ENCODE results near the gene TMEM63C. TPM values are rescaled to one million over a fixed set of nuclear protein-coding genes. Genes with fewer than 3 reads are reported as not detected.

Gene TMEM63C
- total RNA-seq, 1 donor from 2014 or later = 27.0 TPM

- TF ChIP-seq POLR2A (IDR thresholded peaks at IDR 0.05) = no peak
- TF ChIP-seq, protein P1, sequence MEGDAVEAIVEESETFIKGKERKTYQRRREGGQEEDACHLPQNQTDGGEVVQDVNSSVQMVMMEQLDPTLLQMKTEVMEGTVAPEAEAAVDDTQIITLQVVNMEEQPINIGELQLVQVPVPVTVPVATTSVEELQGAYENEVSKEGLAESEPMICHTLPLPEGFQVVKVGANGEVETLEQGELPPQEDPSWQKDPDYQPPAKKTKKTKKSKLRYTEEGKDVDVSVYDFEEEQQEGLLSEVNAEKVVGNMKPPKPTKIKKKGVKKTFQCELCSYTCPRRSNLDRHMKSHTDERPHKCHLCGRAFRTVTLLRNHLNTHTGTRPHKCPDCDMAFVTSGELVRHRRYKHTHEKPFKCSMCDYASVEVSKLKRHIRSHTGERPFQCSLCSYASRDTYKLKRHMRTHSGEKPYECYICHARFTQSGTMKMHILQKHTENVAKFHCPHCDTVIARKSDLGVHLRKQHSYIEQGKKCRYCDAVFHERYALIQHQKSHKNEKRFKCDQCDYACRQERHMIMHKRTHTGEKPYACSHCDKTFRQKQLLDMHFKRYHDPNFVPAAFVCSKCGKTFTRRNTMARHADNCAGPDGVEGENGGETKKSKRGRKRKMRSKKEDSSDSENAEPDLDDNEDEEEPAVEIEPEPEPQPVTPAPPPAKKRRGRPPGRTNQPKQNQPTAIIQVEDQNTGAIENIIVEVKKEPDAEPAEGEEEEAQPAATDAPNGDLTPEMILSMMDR (IDR thresholded peaks at IDR 0.05) = no peak
- TF ChIP-seq POLR2AphosphoS5 (IDR thresholded peaks at IDR 0.05; ENCODE audit: insufficient read depth in 1 of 2, low read depth in 1 of 2) = no peak
- no peaks in the 10 kb centered on the region for H3K36me3 ChIP-seq
- no peaks in the 10 kb centered on the region for H3K27me3 ChIP-seq
- H3K9me3 ChIP-seq = no peaks in the 10 kb centered on the region
- intact Hi-C loops (cut with DNase I) = no loop called here
- no peak overlapping the region for H3K27ac ChIP-seq
- no peak for DNase-seq (ENCODE audit: extremely low spot score in 2 of 2)
- no peak overlapping the region for H3K4me3 ChIP-seq
- H3K4me1 ChIP-seq = no peaks in the 10 kb centered on the region
These were observed 30.4 kb upstream of the TMEM63C start for GRCh38 chr14:77151245-77151644.

DNA sequence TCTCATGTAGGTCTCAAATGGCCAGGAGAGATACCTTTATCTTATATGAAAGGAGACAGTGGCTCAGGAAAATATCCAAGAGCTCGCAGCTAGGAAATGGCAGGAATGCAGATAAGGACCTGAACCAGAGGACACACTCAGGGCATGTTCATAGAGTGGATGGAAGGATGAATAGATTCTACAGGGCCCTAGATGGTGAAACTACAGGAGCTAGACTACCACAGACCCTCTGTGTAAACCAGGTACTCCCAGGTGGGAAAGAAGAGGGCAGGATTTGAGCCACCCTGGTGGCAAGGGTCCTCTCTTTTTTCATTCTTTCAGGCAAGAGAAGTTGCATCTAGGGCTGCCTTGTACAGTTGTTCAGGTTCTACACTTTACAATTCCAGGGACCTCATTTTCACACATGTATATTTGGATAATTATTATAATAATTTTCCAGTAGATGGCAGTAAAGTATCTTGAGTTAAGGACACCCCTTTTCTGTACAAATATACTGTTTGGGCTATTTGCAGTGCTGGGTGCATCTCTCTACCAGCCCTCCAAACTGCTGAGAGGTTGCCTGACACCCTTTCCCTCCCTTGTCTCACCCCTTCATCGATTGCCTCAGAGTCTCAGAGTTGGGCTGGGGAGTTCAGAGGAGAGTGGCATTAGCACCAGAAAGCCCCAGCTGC, 29.5 kb upstream of the TMEM63C start:
- H3K4me3 ChIP-seq = no peak overlapping the region
- no peaks in the 10 kb centered on the region for H3K9me3 ChIP-seq
- no peaks in the 10 kb centered on the region for H3K4me1 ChIP-seq
- H3K36me3 ChIP-seq = no peaks in the 10 kb centered on the region
- TF ChIP-seq POLR2A (IDR thresholded peaks at IDR 0.05) (no peak), POLR2AphosphoS5 (IDR thresholded peaks at IDR 0.05; ENCODE audit: insufficient read depth in 1 of 2, low read depth in 1 of 2) (no peak)
- TF ChIP-seq, protein P1 (IDR thresholded peaks at IDR 0.05) = no peak
- intact Hi-C loops (cut with DNase I) = no loop called here
- H3K27me3 ChIP-seq = no peaks in the 10 kb centered on the region
- no peak overlapping the region for H3K27ac ChIP-seq
- no peak for DNase-seq (ENCODE audit: extremely low spot score in 2 of 2)

DNA sequence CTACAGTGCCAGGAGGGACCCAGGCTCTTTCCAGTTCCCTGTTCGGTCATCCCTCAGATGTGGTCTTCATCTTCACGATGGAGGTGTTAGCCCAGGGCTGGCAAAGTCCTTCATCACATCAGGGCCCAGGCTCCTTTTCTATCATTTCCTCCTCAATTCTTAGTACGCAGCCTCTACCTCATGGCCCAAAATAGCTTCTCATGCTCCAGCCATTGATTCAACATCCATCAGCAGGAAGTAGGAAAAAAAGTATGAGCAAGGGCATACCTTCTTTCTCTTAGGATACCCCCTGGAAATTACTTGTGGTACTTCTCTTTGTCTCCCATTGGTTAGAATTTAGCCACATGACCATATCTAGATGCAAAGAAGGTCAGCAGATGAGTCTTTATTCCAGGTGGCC, 27.8 kb upstream of the TMEM63C start:
- no peaks in the 10 kb centered on the region for H3K36me3 ChIP-seq
- no peak for DNase-seq (ENCODE audit: extremely low spot score in 2 of 2)
- TF ChIP-seq POLR2AphosphoS5 (IDR thresholded peaks at IDR 0.05; ENCODE audit: insufficient read depth in 1 of 2, low read depth in 1 of 2) (no peak), POLR2A (IDR thresholded peaks at IDR 0.05) (no peak)
- TF ChIP-seq, protein P1 (IDR thresholded peaks at IDR 0.05) = no peak
- H3K4me3 ChIP-seq = no peak overlapping the region
- no peaks in the 10 kb centered on the region for H3K9me3 ChIP-seq
- H3K4me1 ChIP-seq = peaks cover 11% of the 10 kb centered on the region
- no peaks in the 10 kb centered on the region for H3K27me3 ChIP-seq
- H3K27ac ChIP-seq = no peak overlapping the region
- intact Hi-C loops (cut with DNase I) = no loop called here

DNA sequence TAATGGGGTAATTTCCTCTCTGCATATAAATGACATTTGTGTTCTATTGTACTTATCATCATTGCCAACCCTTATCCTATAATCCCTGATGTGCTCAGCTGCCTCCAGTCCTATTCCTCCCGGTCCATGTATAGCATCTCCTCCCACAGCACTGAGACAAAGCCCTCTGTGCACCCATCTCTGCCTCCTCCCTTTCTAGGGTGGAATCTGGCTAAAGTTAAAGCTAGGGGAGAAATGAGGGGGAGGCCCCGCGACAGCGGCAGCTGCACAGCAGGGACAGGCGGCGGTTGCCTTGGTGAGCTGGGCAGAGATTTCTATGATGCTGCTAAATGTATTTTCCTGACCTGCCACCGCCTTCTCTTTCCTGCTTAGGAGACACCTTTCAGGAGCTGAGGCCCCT, 27.2 kb upstream of the TMEM63C start:
- intact Hi-C loops (cut with DNase I) = no loop called here
- Histone ChIP-seq H3K9me3 (no peaks in the 10 kb centered on the region), H3K27me3 (no peaks in the 10 kb centered on the region), H3K4me1 (peaks cover 13% of the 10 kb centered on the region), H3K4me3 (no peak overlapping the region), H3K27ac (no peak overlapping the region), H3K36me3 (no peaks in the 10 kb centered on the region)
- TF ChIP-seq, protein P1 (IDR thresholded peaks at IDR 0.05) = no peak
- TF ChIP-seq POLR2AphosphoS5 (IDR thresholded peaks at IDR 0.05; ENCODE audit: insufficient read depth in 1 of 2, low read depth in 1 of 2) (no peak), POLR2A (IDR thresholded peaks at IDR 0.05) (no peak)
- no peak for DNase-seq (ENCODE audit: extremely low spot score in 2 of 2)

DNA sequence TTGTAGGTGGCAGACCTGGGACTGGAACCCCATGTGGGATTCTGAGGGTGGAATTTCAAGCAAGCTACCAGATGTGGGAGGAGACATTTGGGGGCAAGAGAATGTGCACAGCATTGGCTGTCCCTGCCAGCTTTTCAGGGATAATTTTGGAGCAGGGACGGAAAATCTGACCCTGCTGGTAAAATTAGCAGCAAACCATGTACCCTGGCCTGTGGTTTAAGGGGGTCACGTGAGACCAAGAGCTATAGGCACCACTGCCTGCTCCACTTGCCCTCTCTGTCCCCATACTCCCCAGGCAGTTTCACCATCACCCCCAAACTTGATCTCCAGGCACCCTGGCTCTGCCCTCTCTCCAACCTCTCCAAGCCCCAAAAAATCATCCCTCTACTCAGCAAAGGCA, 26.5 kb upstream of the TMEM63C start:
- H3K27me3 ChIP-seq = no peaks in the 10 kb centered on the region
- H3K27ac ChIP-seq = no peak overlapping the region
- no peak for DNase-seq (ENCODE audit: extremely low spot score in 2 of 2)
- H3K4me3 ChIP-seq = no peak overlapping the region
- no peaks in the 10 kb centered on the region for H3K9me3 ChIP-seq
- no peaks in the 10 kb centered on the region for H3K36me3 ChIP-seq
- H3K4me1 ChIP-seq = peaks cover 13% of the 10 kb centered on the region
- intact Hi-C loops (cut with DNase I) = no loop called here
- TF ChIP-seq, protein P1 (IDR thresholded peaks at IDR 0.05) = no peak
- TF ChIP-seq POLR2A (IDR thresholded peaks at IDR 0.05) (no peak), POLR2AphosphoS5 (IDR thresholded peaks at IDR 0.05; ENCODE audit: insufficient read depth in 1 of 2, low read depth in 1 of 2) (no peak)
